CD14-positive monocyte (primary cell): ENCODE data around the gene RER1. TPM values are rescaled to one million over a fixed set of nuclear protein-coding genes. Genes with fewer than 3 reads are reported as not detected.

ENCODE experiments used
- DNase-seq, 3 donors: peaks; one replicate each; pipeline ENCODE4 v3.0.0-alpha.2; 2011 to 2022
- H2AFZ ChIP-seq: 2 replicates; pipeline ENCODE4 v1.6.0; 2012; ENCODE audit warnings: mild to moderate bottlenecking, low read depth, low read length, inconsistent platforms; ENCODE audit not compliant: insufficient read depth, poor library complexity, severe bottlenecking
- H3K27ac ChIP-seq, 2 donors: 1 replicate in 1 of 2; 2 replicates in 1 of 2; pipeline ENCODE4 v1.5.1; 2012 to 2013; ENCODE audit warnings: low read length in 2 of 2, control low read depth in 1 of 2, inconsistent platforms in 1 of 2, low read depth in 1 of 2, mild to moderate bottlenecking in 1 of 2
- H3K27me3 ChIP-seq, 2 donors: one replicate each; pipeline versions ENCODE4 v1.6.0 to v1.6.1; 2011 to 2013; ENCODE audit warnings: low read length in 2 of 2; ENCODE audit not compliant: control insufficient read depth in 2 of 2, insufficient read depth in 2 of 2
- H3K36me3 ChIP-seq, 2 donors: replicated peaks in 1 of 2; 1 replicate in 1 of 2; 2 replicates in 1 of 2; pipeline versions ENCODE4 v1.5.1 to v1.6.1; 2012 to 2013; ENCODE audit warnings: low read length in 2 of 2, control low read depth in 1 of 2, inconsistent platforms in 1 of 2, mild to moderate bottlenecking in 1 of 2; ENCODE audit not compliant: insufficient read depth in 2 of 2, control insufficient read depth in 1 of 2
- H3K4me1 ChIP-seq, 2 donors: 1 replicate in 1 of 2; 2 replicates in 1 of 2; pipeline versions ENCODE4 v1.5.1 to v1.6.1; 2012 to 2013; ENCODE audit warnings: low read length in 2 of 2, control low read depth in 1 of 2, inconsistent platforms in 1 of 2, mild to moderate bottlenecking in 1 of 2, moderate library complexity in 1 of 2; ENCODE audit not compliant: insufficient read depth in 2 of 2, control insufficient read depth in 1 of 2
- H3K4me2 ChIP-seq: replicated peaks from 2 replicates; pipeline ENCODE3; 2012; ENCODE audit warnings: low read length, moderate library complexity, mild to moderate bottlenecking; ENCODE audit not compliant: poor library complexity, severe bottlenecking; ENCODE audit errors: extremely low read depth
- H3K4me3 ChIP-seq, 3 experiments: fragments of 200-600 bp in 1 of 3; sonication (generic) in 1 of 3; replicated peaks in 1 of 3; 1 replicate in 2 of 3; 2 replicates in 1 of 3; pipeline ENCODE4 v1.5.1; 2011 to 2013; ENCODE audit warnings: low read length in 3 of 3, mild to moderate bottlenecking in 3 of 3, control low read depth in 2 of 3, low read depth in 2 of 3, inconsistent platforms in 1 of 3, moderate library complexity in 1 of 3
- H3K79me2 ChIP-seq: 2 replicates; pipeline ENCODE4 v1.6.0; 2012; ENCODE audit warnings: mild to moderate bottlenecking, control low read depth, inconsistent platforms, low read length, moderate library complexity; ENCODE audit not compliant: insufficient read depth
- H3K9ac ChIP-seq: 2 replicates; pipeline ENCODE4 v1.6.0; 2017; ENCODE audit warnings: low read length, mild to moderate bottlenecking; ENCODE audit not compliant: insufficient read depth, poor library complexity, severe bottlenecking
- H3K9me3 ChIP-seq, 2 donors: replicated peaks in 1 of 2; 1 replicate in 1 of 2; 2 replicates in 1 of 2; pipeline versions ENCODE4 v1.5.1 to v1.6.1; 2012 to 2013; ENCODE audit warnings: low read length in 2 of 2, control low read depth in 1 of 2; ENCODE audit not compliant: control insufficient read depth in 1 of 2, insufficient read depth in 1 of 2
- H4K20me1 ChIP-seq: 2 replicates; pipeline ENCODE4 v1.6.0; 2012; ENCODE audit warnings: mild to moderate bottlenecking, low read length, control low read depth, moderate library complexity; ENCODE audit not compliant: insufficient read depth
- H3K27ac Mint-ChIP-seq, 7 donors: one replicate each; pipeline ENCODE4 v1.8.0; 2020; ENCODE audit warnings: mild to moderate bottlenecking in 7 of 7, mixed read lengths in 7 of 7, moderate library complexity in 6 of 7, inconsistent platforms in 2 of 7
- H3K27me3 Mint-ChIP-seq, 3 donors: one replicate each; pipeline ENCODE4 v1.8.0; 2021 to 2022; ENCODE audit warnings: low read depth in 3 of 3, mild to moderate bottlenecking in 3 of 3, mixed read lengths in 3 of 3, moderate library complexity in 3 of 3, inconsistent platforms in 1 of 3
- H3K36me3 Mint-ChIP-seq, 2 donors: one replicate each; pipeline ENCODE4 v1.8.0; 2020; ENCODE audit warnings: mixed read lengths in 2 of 2, inconsistent platforms in 1 of 2, mild to moderate bottlenecking in 1 of 2
- H3K4me1 Mint-ChIP-seq: one replicate; pipeline ENCODE4 v1.8.0; 2020; ENCODE audit warnings: mild to moderate bottlenecking, mixed read lengths
- H3K4me3 Mint-ChIP-seq, 2 donors: one replicate each; pipeline ENCODE4 v1.8.0; 2020; ENCODE audit warnings: mild to moderate bottlenecking in 2 of 2, mixed read lengths in 2 of 2, moderate library complexity in 1 of 2
- H3K9me3 Mint-ChIP-seq, 7 donors: one replicate each; pipeline ENCODE4 v1.8.0; 2020 to 2022; ENCODE audit warnings: mixed read lengths in 7 of 7, mild to moderate bottlenecking in 6 of 7, moderate library complexity in 6 of 7, inconsistent platforms in 2 of 7
- CTCF ChIP-seq: fragments of 200-600 bp; IDR thresholded peaks from one replicate; pipeline ENCODE4 v1.8.0; 2022; ENCODE audit warnings: antibody characterized with exemption, mild to moderate bottlenecking
- WGBS: methylation state at CpG from one replicate; pipeline ENCODE4 v1.1.5; 2013; ENCODE audit warnings: missing lambda C conversion rate; ENCODE audit not compliant: insufficient coverage; 5-methylcytosine and 5-hydroxymethylcytosine counted together
- intact Hi-C, 2 donors: fragments of 100-400 bp; cut with micrococcal nuclease; formaldehyde crosslinking; loops; one replicate each; pipeline versions ENCODE4 v1.15.0 to v1.15.1; 2023
- polyA plus RNA-seq, 3 donors: library from polyadenylated mRNA; depleted of rRNA in 1 of 3; unstranded in 2 of 3; stranded (reverse) in 1 of 3; fragments of 300-500 nt in 2 of 3; fragments of >200 nt in 1 of 3; fragmentation: Illumina TruSeq in 2 of 3; gene quantifications; 1 replicate in 2 of 3; 2 replicates in 1 of 3; pipeline ENCODE4 v1.2.3, GENCODE V29; 2012 to 2021

RER1 gene
- polyA plus RNA-seq, 3 donors, result 98.3 to 235 (median 193) TPM

GRCh38 chr1:2342384-2343022 lies 49.1 kb upstream of the RER1 start:
- H2AFZ ChIP-seq, result no peak overlapping the region
- H3K27me3 ChIP-seq, result no peaks in the 10 kb centered on the region
- TF ChIP-seq CTCF, result no peak
- no peak overlapping the region for H3K4me2 ChIP-seq
- H3K4me3 ChIP-seq, result no peak overlapping the region
- no peaks in the 10 kb centered on the region for H4K20me1 ChIP-seq
- Mint-ChIP-seq H3K4me3 (no peak overlapping the region), H3K4me1 (no peaks in the 10 kb centered on the region), H3K27me3 (peaks cover 3 to 4% (median 3%) of the 10 kb centered on the region in 3 donors), H3K36me3 (no peaks in the 10 kb centered on the region), H3K9me3 (peaks cover 0 to 1% (median 0%) of the 10 kb centered on the region in 7 donors), H3K27ac (no peak overlapping the region)
- H3K4me1 ChIP-seq, result no peaks in the 10 kb centered on the region
- H3K36me3 ChIP-seq, result no peaks in the 10 kb centered on the region
- no peak overlapping the region for H3K27ac ChIP-seq
- intact Hi-C loops, result no loop called here
- H3K9me3 ChIP-seq, result no peaks in the 10 kb centered on the region
- 97% methylated on average over 18 of the region's 21 CpGs for WGBS
- H3K9ac ChIP-seq, result no peak overlapping the region
- H3K79me2 ChIP-seq, result no peaks in the 10 kb centered on the region
- no peak for DNase-seq

- Mint-ChIP-seq H3K4me1 (no peaks in the 10 kb centered on the region), H3K9me3 (peaks cover 0 to 1% (median 0%) of the 10 kb centered on the region in 7 donors), H3K27me3 (peaks cover 1 to 4% (median 3%) of the 10 kb centered on the region in 3 donors), H3K36me3 (no peaks in the 10 kb centered on the region), H3K27ac (no peak overlapping the region), H3K4me3 (no peak overlapping the region)
- Histone ChIP-seq H3K79me2 (no peaks in the 10 kb centered on the region), H3K9ac (no peak overlapping the region), H3K27me3 (no peaks in the 10 kb centered on the region), H3K4me2 (no peak overlapping the region), H3K27ac (no peak overlapping the region), H3K9me3 (no peaks in the 10 kb centered on the region), H2AFZ (no peak overlapping the region), H3K4me1 (no peaks in the 10 kb centered on the region), H3K4me3 (no peak overlapping the region), H3K36me3 (no peaks in the 10 kb centered on the region), H4K20me1 (no peaks in the 10 kb centered on the region)
- WGBS, result 92% methylated on average over 34 of the region's 39 CpGs
- intact Hi-C loops, result no loop called here
- DNase-seq, result no peak
- no peak for TF ChIP-seq CTCF
Measured at GRCh38 chr1:2343023-2343935, 48.4 kb upstream of the RER1 start.
